ES-I3 (cell line): ENCODE results near the gene HIPK2.
"Not testable (repeated sequence)": the region's sequence is repeated elsewhere in the genome, so short reads cannot be mapped to it uniquely, and the experiment has no call there.

Experiments
- H3K36me3 ChIP-seq: 2 replicates; pipeline ENCODE4 v1.6.1; 2013; ENCODE audit warnings: mild to moderate bottlenecking, low read length, control low read depth, moderate library complexity; ENCODE audit not compliant: insufficient read depth
- H3K4me1 ChIP-seq: 2 replicates; pipeline ENCODE4 v1.6.1; 2013; ENCODE audit warnings: mild to moderate bottlenecking, control low read depth, low read length; ENCODE audit not compliant: insufficient read depth
- H3K9ac ChIP-seq: 2 replicates; pipeline ENCODE4 v1.6.1; 2013; ENCODE audit warnings: low read depth, mild to moderate bottlenecking, low read length, moderate library complexity
- H3K9me3 ChIP-seq: 2 replicates; pipeline ENCODE4 v1.6.1; 2013; ENCODE audit warnings: mild to moderate bottlenecking, low read length, moderate library complexity; ENCODE audit not compliant: control insufficient read depth, insufficient read depth

Gene HIPK2

GRCh38 chr7:139563856-139564255 is 213.9 kb downstream of the HIPK2 start:
- no peaks in the 10 kb centered on the region for H3K9me3 ChIP-seq
- no peaks in the 10 kb centered on the region; the same call in 1 of the 2 replicates for H3K36me3 ChIP-seq
- H3K9ac ChIP-seq: no peak overlapping the region
- peaks cover 19% of the 10 kb centered on the region for H3K4me1 ChIP-seq

- no peaks in the 10 kb centered on the region; the same call in 1 of the 2 replicates for H3K36me3 ChIP-seq
- H3K9ac ChIP-seq: no peak overlapping the region
These were observed 214.7 kb downstream of the HIPK2 start for GRCh38 chr7:139562961-139563565.

GRCh38 chr7:139562491-139562890 is 215.3 kb downstream of the HIPK2 start:
- Histone ChIP-seq H3K36me3 (no peaks in the 10 kb centered on the region; the same call in 1 of the 2 replicates), H3K4me1 (peaks cover 19% of the 10 kb centered on the region), H3K9ac (no peak overlapping the region), H3K9me3 (no peaks in the 10 kb centered on the region)

More at GRCh38 chr7:139562961-139563565, 214.7 kb downstream of the HIPK2 start:
- H3K9me3 ChIP-seq: no peaks in the 10 kb centered on the region
- peaks cover 19% of the 10 kb centered on the region for H3K4me1 ChIP-seq

GRCh38 chr7:139560678-139561077 is 217.1 kb downstream of the HIPK2 start:
- Histone ChIP-seq H3K9me3 (no peaks in the 10 kb centered on the region), H3K9ac (no peak overlapping the region), H3K4me1 (peaks cover 8% of the 10 kb centered on the region; the same call in 1 of the 2 replicates), H3K36me3 (no peaks in the 10 kb centered on the region; the same call in 1 of the 2 replicates)

GRCh38 chr7:139560199-139560598 is 217.6 kb downstream of the HIPK2 start:
- Histone ChIP-seq H3K9me3 (no peaks in the 10 kb centered on the region), H3K4me1 (peaks cover 5% of the 10 kb centered on the region; the same call in 1 of the 2 replicates), H3K9ac (no peak overlapping the region), H3K36me3 (no peaks in the 10 kb centered on the region; the same call in 1 of the 2 replicates)

- Histone ChIP-seq H3K4me1 (peaks cover 5% of the 10 kb centered on the region; the same call in 1 of the 2 replicates), H3K9ac (no peak overlapping the region)
These were observed 218.3 kb downstream of the HIPK2 start for GRCh38 chr7:139559364-139560105.

GRCh38 chr7:139557857-139558581 is 219.8 kb downstream of the HIPK2 start:
- Histone ChIP-seq H3K4me1 (peaks cover 5% of the 10 kb centered on the region), H3K9me3 (no peaks in the 10 kb centered on the region), H3K9ac (no peak overlapping the region), H3K36me3 (no peaks in the 10 kb centered on the region)

More at GRCh38 chr7:139559364-139560105, 218.3 kb downstream of the HIPK2 start:
- Histone ChIP-seq H3K9me3 (no peaks in the 10 kb centered on the region), H3K36me3 (no peaks in the 10 kb centered on the region; the same call in 1 of the 2 replicates)

- H3K9me3 ChIP-seq, H3K36me3 ChIP-seq, H3K4me1 ChIP-seq, H3K9ac ChIP-seq: not testable (repeated sequence)
These were observed 223.7 kb downstream of the HIPK2 start for GRCh38 chr7:139553991-139554700.

GRCh38 chr7:139548302-139549028 is 229.3 kb downstream of the HIPK2 start:
- no peaks in the 10 kb centered on the region for H3K36me3 ChIP-seq
- no peak overlapping the region for H3K9ac ChIP-seq
- no peaks in the 10 kb centered on the region for H3K4me1 ChIP-seq
- peaks cover 3% of the 10 kb centered on the region; the same call in 1 of the 2 replicates for H3K9me3 ChIP-seq

GRCh38 chr7:139544645-139545044 is 233.2 kb downstream of the HIPK2 start:
- no peaks in the 10 kb centered on the region for H3K9me3 ChIP-seq
- H3K4me1 ChIP-seq: peaks cover 8% of the 10 kb centered on the region
- H3K9ac ChIP-seq: no peak overlapping the region
- no peaks in the 10 kb centered on the region for H3K36me3 ChIP-seq

GRCh38 chr7:139543801-139544603 is 233.8 kb downstream of the HIPK2 start:
- peaks cover 8% of the 10 kb centered on the region for H3K4me1 ChIP-seq
- no peaks in the 10 kb centered on the region for H3K9me3 ChIP-seq
- no peaks in the 10 kb centered on the region for H3K36me3 ChIP-seq
- H3K9ac ChIP-seq: no peak overlapping the region

- Histone ChIP-seq H3K9ac (no peak overlapping the region), H3K4me1 (peaks cover 10% of the 10 kb centered on the region), H3K36me3 (no peaks in the 10 kb centered on the region), H3K9me3 (no peaks in the 10 kb centered on the region)
These were observed 235.3 kb downstream of the HIPK2 start for GRCh38 chr7:139542308-139543151.
